ENCODE measurements around the gene CHN1. TPM values are rescaled to one million over a fixed set of nuclear protein-coding genes. Genes with fewer than 3 reads are reported as not detected.

CHN1 gene
- total and polyA plus RNA-seq, 3 donors from 2014 or later = 30.1 to 47.7 (median 42.6) TPM

Small RNA genes within 50 kb of the gene (small RNA-seq; reads per million reads assigned to genes)
- gene RNU6-1290P (0 reads per million in 2 donors), gene RNU6-763P (0 reads per million in 2 donors)

Other genes starting within 250 kb of the CHN1 start
- 1 to 10 TPM in 1 of 2 donors, under 1 TPM in 1; 0.25 to 1.2 TPM for gene CHRNA1, start 240.9 kb downstream of the CHN1 start, total RNA-seq
- 2.7 TPM for gene CHRNA1, start 240.9 kb downstream of the CHN1 start, polyA plus RNA-seq (ENCODE audit: insufficient read depth, low read depth, low replicate concordance)
- 10 to 100 TPM; 83.0 to 92.2 TPM for gene ATF2, start 162.8 kb upstream of the CHN1 start, total RNA-seq
- 59.9 TPM for gene ATF2, start 162.8 kb upstream of the CHN1 start, polyA plus RNA-seq (ENCODE audit: insufficient read depth, low read depth, low replicate concordance)
- gene ATP5MC3, start 176.3 kb upstream of the CHN1 start, total RNA-seq = 10 to 100 TPM; 68.4 to 82.9 TPM
- 136 TPM for gene ATP5MC3, start 176.3 kb upstream of the CHN1 start, polyA plus RNA-seq (ENCODE audit: insufficient read depth, low read depth, low replicate concordance)

Measured in testis (tissue), 3 donors.